HG02852 (cell line): ENCODE measurements around the gene PDE4D.
A peak's percentile ranks its signal among the peaks of the same experiment; 100 is the strongest.
"Not testable (repeated sequence)": the region's sequence is repeated elsewhere in the genome, so short reads cannot be mapped to it uniquely, and the experiment has no call there.

Experiments
- ATAC-seq: cut with Tn5 transposase; IDR thresholded peaks from one replicate; pipeline ENCODE4 v1.9.1; 2021; ENCODE audit warnings: mild to moderate bottlenecking, moderate library complexity; ENCODE audit not compliant: unreplicated experiment

PDE4D gene

DNA sequence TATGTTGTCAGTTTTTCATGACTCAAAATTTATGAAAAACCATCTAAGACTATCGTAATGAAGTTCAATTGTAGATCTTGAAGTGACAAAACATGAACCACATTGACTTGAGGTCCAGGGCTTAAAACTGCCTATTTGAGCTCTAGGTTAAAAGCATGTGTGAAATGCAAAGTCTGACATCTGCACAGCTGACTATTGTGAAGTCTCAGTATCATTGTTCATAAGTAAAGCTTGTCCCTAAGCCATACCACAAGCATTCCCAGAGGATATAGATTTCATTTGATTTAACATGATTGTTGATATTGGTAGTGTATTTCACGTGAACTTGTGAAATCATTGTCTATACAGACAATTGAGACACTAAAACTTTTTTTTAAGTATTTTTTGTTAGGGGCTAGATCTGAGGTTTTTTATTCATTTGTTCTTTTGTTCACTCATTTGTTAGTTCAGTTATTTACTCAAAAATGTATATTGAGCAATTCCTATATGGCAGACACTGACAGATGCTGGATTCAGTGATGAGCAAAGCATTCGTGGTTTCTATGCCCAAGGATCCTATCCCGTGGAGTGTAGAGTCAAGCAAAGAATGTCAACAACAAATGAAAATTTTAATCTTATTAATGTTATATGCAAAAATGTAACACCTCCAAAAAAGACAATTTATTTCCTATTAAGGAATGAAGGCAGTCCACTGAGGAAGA, 825.4 kb downstream of the PDE4D start:
- no peak for ATAC-seq

- ATAC-seq, result no peak
These were observed 827.0 kb downstream of the PDE4D start for GRCh38 chr5:59066367-59067163.

- ATAC-seq, result no peak
These were observed 828.0 kb downstream of the PDE4D start for GRCh38 chr5:59065554-59065953.

GRCh38 chr5:59064293-59064692, 829.2 kb downstream of the PDE4D start:
- no peak for ATAC-seq

DNA sequence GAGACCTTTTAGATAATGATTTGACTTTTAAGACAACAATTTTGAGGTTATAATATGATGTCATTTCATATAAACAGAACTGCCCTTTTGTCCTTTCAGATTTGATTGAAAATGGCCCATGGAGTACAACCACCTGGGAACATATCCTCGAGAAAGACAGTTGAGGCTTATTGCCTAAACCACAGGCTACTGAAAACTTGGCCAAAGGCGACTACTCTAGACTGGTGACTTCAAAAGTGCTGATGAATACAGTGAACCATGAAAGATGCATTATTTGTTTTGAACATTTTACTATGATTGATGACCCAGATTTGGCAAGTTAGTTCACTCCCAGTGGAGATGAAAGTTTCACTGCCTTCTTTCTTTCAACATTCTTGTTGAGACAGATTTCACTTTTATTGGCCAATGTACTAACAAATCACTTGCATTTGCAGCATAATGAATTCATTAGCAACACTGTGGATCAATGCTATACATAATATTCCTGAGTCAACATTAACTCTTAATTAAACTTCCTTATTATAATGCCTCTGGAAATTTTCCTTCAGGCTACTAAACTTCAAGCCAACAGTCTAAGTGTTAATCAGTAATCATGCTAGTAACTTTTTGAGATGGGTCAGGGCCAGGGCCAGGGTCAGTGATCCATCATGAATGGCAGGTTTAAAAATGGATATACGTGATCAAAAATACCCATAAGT, 830.4 kb downstream of the PDE4D start:
- ATAC-seq, result no peak

GRCh38 chr5:59061377-59061776, 832.1 kb downstream of the PDE4D start:
- ATAC-seq, result no peak

- no peak for ATAC-seq
These were observed 834.4 kb downstream of the PDE4D start for GRCh38 chr5:59058969-59059687.

DNA sequence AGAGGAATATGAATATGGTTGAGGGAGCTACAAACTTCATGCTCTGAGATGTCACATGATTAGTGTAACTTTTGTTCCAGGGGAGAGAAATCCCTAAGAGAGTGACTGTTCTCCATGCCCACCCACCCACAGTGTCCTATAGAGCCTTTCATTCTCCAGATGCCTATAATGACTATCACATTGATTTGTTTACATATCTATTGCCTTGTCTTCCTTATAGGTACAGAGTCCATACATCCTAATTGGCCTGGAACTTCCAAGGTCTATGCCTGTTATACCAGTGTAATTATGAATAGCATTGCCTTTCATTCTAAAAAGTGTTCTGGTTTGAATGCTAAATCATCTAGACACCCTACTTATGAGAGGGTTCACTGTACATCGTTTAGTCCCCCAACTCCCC, 835.3 kb downstream of the PDE4D start:
- no peak for ATAC-seq

- not testable (repeated sequence) for ATAC-seq
These were observed 836.9 kb downstream of the PDE4D start for GRCh38 chr5:59056599-59056998.

DNA sequence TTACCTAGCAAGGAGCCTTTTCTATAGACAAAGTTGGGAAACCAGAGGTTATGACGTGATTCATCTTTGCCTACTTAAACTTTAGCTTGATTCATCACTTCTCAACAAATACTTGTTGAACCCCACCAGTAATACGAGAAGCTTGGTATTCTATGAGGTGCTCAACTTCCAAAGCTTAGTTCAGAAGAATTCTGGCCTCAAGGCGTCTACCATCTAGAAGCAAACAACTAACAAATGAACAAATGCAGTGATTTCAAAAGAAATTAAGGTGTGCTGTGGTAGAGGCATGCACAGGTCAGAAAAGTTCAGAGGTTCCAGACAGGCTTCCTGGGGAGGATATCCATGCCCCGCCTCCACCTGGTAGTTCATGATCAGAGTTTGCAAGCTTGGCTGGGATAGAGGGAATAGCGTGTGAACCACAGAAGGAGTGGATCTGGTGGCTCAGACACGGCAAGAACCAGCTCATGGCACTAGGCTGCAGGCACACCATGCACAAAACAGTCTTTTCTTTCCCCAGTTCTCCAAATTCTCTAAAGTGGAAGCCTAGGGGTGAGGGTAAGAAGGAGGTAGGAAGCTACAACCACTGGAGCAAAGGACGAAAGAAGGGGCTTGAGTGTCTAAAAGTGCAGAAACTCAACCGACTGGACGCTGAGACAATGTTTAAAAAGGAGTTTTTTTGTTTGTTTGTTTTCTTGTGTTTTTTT, 837.6 kb downstream of the PDE4D start:
- ATAC-seq, result no peak

DNA sequence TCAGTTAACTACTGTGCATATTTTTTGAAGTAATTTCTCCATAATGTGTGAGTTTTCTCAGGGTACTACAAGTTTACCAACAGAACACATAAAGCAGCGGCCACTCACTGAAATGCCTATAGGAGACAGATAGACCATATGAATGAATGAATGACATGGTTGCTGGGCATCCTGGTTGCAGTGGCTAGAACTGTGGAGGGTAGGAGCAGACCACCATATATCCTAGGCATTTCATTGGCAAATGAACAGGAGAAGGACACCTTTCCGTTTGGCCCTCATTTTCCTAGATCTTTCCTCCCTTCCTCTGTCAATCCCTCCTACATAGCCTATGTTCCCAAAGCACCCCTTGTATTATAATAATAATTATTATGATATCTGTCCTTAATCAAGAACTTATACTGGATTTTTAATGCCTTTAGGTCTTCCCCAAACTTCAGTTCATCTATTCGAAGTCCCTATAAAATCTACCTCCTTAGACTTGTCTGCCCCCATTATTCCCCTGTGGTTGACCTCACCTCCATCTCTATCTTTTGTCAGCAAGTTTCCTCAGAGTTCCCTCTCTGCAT, 838.5 kb downstream of the PDE4D start:
- no peak for ATAC-seq

GRCh38 chr5:59051951-59052350, 841.6 kb downstream of the PDE4D start:
- ATAC-seq, result no peak

DNA sequence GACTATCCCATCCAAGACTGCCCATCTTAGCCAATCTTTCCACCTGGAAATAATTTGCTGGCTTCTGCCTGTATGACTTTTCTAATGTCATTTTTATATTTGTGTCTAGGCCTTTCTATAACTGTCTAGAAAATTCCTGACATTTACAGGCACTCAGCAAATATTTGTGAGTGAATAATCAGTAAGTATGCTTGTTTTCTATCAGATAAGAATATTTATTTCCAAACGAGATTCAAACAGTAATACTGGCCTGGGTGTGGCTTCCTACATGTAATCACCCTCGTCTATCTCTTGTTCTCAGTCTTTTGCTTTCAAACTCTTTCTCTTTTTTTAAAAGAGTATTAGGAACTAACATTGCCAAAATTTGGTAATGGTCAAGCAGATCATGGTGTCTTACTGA, 844.4 kb downstream of the PDE4D start:
- ATAC-seq, result no peak

DNA sequence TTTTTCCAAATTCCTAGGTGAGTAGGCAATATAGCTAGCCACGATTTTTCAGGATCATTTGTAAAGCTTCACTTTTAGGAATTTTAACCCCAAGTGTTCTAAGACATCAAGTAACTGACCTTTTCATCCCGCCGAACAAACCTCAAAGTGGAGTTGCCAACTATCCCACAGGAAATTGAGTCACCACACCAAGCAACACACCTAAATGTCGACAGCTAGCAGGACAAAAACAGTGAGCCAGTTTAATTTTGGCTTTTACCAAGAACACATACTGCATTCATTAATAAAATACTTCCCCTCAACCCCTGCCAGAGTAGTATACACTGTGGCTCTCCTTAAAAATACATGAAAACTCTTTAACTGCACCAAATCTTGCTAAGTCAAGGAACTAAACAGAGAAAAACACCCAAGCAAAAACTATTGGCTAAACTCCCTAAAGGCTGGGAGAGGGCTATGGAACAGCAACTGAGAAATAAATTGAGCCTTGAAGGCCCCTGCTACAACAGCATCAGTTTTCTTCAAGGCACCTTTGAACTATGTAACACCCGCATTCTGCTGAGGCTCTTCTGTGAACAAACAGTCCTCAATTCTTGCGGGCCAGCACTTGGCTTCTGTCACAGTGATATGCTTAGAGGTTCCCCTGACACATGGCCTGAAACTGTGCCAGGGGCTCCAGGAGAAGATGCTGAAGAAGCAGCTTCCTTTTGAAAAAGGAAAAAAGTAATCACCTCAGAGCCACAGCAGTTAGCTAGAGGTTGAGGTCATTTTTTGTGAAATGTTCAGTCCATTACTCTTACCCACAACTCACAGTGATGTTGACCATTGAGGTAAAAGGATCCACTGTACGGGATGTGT, 851.1 kb downstream of the PDE4D start:
- ATAC-seq, result no peak

- ATAC-seq, result no peak
These were observed 852.2 kb downstream of the PDE4D start for GRCh38 chr5:59041355-59041754.

- no peak for ATAC-seq
These were observed 852.7 kb downstream of the PDE4D start for GRCh38 chr5:59040804-59041201.

DNA sequence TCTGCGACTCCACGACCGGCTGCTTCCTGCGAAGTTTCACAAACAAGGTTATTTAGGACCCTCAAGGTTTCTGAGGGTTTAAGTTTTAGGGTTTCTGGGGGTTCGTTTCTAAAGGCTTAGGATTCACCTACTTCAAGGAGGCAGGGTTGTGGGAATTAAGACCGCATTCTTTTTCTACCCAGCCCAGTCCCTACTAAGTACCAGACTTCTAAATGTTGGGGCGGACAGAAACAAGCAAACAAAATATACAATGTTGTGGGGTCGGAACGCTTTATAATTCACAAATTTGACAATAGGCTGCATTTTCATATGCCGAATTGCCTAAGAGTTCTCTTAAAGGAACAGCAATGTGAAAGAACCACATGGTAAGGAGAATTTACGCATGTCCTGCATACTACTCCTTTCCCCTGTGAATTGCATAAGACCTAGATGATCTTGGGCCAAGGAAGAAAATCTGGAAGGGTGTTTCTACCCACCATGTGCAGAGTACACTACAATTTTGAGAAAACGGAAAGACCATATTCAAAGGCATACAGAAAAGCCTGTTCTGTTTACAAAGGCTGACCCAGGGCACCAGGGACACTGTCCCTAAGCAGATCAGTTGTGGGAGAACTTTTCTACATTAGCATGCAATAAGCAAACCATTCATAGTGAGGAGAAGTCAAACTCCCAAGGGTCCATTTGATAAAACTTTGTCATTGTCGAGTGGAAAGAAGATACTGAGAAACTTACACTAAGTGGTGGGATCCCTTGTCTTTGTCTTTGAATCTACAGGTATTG, 853.3 kb downstream of the PDE4D start:
- no peak for ATAC-seq

DNA sequence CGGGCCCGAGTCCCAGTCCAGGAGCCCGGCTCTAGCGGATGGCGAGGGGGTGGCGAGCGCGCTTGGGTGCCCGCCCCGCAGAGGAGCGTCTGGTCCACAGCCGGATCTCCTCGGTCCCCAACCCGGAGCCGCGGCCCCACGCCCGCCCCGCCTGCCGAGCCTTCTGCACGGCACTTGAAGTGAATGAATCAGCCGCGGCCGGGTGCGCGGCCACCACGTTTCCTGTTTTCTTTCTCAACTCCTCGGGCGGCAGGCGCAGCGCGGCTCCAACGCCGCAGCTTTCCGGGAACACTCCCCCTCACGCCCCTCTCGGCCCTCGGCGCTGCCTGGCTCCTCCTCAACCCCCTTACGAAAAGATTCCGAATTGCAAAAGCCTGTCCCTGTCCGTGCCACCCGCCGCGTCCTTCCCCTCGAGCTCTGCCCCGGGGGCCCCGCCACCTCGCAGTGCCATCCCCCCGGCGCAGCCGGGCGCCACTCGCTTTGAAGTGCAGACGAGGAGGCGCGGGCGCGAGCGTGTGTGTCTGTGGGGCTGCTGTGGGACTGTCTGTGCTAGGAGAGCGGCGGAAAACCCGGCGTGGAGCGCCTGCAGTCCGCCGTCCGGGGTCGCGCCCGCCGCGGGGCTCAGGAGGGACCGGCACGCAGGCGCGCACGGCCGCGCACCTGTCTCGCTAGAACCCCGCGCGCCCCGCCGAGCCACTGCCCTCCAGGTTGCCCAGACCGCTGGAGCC, 854.1 kb downstream of the PDE4D start:
- peak; percentile 71 for ATAC-seq
